Activated T-helper 17 cell treated with anti-CD3 and anti-CD28 coated beads, Interleukin-2, amount 50 U/mL, for 72 hours (primary cell): ENCODE results near the gene TMEM196. TPM values are rescaled to one million over a fixed set of nuclear protein-coding genes. Genes with fewer than 3 reads are reported as not detected.

ENCODE experiments used
- ATAC-seq: fragments of 150-1000 bp; cut with Tn5 transposase; replicated peaks from 2 replicates; pipeline ENCODE4 v1.10.0; 2021; ENCODE audit warnings: mild to moderate bottlenecking, moderate library complexity
- H3K27ac Mint-ChIP-seq: one replicate; pipeline ENCODE4 v1.8.0; 2022; ENCODE audit warnings: mixed read lengths
- H3K27me3 Mint-ChIP-seq: one replicate; pipeline ENCODE4 v1.8.0; 2022; ENCODE audit warnings: mixed read lengths
- H3K36me3 Mint-ChIP-seq: one replicate; pipeline ENCODE4 v1.8.0; 2022; ENCODE audit warnings: low read depth, mild to moderate bottlenecking, mixed read lengths
- H3K4me1 Mint-ChIP-seq: one replicate; pipeline ENCODE4 v1.8.0; 2022; ENCODE audit warnings: mixed read lengths
- H3K4me3 Mint-ChIP-seq: one replicate; pipeline ENCODE4 v1.8.0; 2022; ENCODE audit warnings: mild to moderate bottlenecking, mixed read lengths
- H3K9me3 Mint-ChIP-seq: one replicate; pipeline ENCODE4 v1.8.0; 2022; ENCODE audit warnings: mixed read lengths
- total RNA-seq, 2 donors: library from RNA; stranded (reverse); gene quantifications; one replicate each; pipeline ENCODE4 v1.2.3, GENCODE V29; 2022

TMEM196 gene
- not detected for total RNA-seq

DNA sequence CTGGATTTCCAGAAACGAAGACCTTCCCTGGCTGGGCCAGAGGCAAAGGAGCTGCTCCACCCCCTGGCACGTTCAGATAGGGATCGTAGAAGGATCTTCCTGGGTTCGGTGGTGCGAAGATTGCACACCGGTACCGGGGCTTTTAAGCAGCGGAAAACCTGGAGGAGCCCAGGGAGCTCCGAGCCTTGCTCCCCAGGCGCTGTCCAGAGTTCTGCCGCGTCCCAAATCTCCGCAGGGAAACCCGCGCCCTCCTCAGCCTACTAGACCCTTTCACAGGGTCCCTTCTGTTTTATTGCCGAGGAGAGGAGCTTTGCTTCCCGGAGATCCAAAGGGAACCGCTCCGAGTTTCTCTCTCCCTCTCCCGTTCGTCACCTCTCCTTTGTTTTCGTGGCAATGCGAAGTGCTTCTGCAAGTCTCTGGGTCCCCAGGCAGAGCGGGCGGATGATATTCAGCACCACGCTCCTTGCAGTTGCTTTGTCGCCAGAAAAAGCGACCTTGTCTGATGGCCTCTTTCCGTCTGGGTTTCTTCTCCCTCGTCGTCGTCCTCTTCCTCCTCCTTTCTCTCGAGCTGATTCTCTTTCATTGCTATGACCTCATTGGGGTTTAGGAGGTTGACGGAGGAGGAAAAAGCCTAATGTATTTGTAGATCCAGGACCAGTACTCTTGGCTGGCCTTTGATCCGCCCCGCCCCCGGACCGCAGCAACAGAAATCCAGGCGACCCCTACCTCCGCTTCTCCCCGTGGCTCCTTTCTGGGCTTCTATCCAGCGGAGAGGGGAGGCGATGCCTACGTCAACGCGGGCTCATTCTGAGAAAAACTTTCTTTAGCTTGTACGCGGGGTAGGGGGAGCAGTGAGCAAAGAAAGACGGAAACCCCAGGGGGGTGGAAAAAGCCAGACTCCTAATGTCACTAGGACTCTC is at the start of gene TMEM196:
TMEM196 (minus strand) TSS at position 777 of the 920 bp plus-strand sequence. CDS start 921 bp downstream, outside the sequence.
- Mint-ChIP-seq H3K27ac (no peak within 1 kb of the TSS), H3K9me3 (no peaks in the 10 kb centered on the region), H3K27me3 (peaks cover 50% of the 10 kb centered on the region), H3K4me3 (peak within 1 kb of the TSS; percentile 44), H3K4me1 (peaks cover 9% of the 10 kb centered on the region), H3K36me3 (no peaks in the 10 kb centered on the region)
- ATAC-seq = no peak

DNA sequence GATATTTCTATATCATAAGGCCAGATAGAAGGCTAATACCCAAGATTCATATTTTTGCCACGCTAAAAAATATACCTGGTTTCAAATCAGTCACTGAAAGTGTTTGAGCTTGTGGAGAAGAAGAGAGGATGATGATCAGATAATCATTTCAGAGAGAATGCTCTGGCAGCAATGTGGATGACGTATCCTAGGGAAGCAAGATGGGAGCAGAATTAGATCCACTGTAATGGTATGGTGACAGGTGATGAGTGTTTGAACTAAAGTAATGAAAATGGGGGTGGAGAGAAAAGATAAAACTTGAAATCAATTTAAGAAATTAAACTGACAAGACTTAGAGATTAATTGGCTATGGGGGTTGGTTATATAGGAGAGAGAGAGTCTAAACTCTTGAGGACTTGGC is 42.7 kb upstream of the TMEM196 start:
- ATAC-seq = no peak
- Mint-ChIP-seq H3K27me3 (no peaks in the 10 kb centered on the region), H3K4me1 (no peaks in the 10 kb centered on the region), H3K36me3 (no peaks in the 10 kb centered on the region), H3K4me3 (no peak overlapping the region), H3K27ac (no peak overlapping the region), H3K9me3 (no peaks in the 10 kb centered on the region)

DNA sequence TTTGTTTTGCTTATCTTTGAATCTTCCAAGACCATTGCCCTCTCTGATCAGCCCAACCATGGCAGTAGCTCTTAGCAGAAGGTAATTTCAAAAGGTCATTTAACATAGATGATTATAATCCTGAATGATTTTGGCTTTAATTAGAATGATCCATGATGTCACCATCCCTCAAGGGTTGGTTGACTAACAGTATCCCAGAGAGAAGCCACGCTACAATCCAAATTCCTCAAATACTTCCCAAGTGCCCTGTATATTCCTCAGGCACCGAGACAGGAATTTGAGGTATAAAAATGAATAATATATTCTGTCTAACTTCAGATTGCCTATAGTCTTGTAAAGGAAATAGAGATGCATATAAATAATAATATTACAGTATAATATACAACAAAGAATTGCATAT is 42.1 kb upstream of the TMEM196 start:
- no peak overlapping the region for H3K4me3 Mint-ChIP-seq
- H3K36me3 Mint-ChIP-seq = no peaks in the 10 kb centered on the region
- no peaks in the 10 kb centered on the region for H3K4me1 Mint-ChIP-seq
- H3K9me3 Mint-ChIP-seq = no peaks in the 10 kb centered on the region
- H3K27ac Mint-ChIP-seq = no peak overlapping the region
- H3K27me3 Mint-ChIP-seq = no peaks in the 10 kb centered on the region
- no peak for ATAC-seq

DNA sequence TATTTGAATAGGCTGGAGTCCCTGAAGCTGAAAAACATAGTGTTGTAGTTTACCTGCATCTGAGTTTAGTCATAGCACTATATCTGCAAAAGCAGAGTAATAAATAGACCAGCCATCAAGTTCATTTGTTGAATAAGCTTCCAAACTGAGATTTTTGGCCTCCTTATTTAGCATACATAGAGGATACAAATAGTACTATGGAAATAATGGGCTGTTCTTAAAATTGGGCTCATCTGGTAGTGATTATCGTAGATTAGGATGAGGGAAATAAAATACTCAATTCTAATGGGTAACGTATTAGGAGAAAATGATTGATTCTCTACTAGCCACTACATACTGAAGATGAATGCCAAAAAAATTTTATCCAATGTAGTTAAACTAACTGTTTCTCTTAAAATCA is 41.4 kb upstream of the TMEM196 start:
- Mint-ChIP-seq H3K4me3 (no peak overlapping the region), H3K27ac (no peak overlapping the region), H3K36me3 (no peaks in the 10 kb centered on the region), H3K9me3 (no peaks in the 10 kb centered on the region), H3K27me3 (no peaks in the 10 kb centered on the region), H3K4me1 (no peaks in the 10 kb centered on the region)
- ATAC-seq = no peak

DNA sequence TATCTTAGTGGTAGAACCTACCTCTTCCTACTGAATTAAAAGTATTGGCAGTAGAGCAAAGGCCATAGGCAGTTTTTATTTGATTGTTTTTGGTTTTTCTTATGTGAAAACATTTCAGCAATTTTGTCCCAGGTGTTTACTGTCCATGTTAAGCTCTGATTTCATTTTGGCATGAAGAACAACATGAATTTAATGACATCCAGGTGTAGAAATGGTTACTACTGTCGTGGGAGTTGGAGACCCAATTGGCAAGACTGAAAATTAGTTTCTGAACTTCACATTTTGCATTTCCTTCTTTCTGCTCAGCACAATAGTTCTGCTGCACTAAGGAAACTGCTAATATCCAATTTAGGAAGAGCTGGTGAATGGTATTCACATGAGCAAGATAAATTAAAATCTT is 38.0 kb upstream of the TMEM196 start:
- Mint-ChIP-seq H3K27me3 (peaks cover 7% of the 10 kb centered on the region), H3K27ac (no peak overlapping the region), H3K9me3 (peaks cover 8% of the 10 kb centered on the region), H3K36me3 (no peaks in the 10 kb centered on the region), H3K4me3 (no peak overlapping the region), H3K4me1 (no peaks in the 10 kb centered on the region)
- no peak for ATAC-seq

DNA sequence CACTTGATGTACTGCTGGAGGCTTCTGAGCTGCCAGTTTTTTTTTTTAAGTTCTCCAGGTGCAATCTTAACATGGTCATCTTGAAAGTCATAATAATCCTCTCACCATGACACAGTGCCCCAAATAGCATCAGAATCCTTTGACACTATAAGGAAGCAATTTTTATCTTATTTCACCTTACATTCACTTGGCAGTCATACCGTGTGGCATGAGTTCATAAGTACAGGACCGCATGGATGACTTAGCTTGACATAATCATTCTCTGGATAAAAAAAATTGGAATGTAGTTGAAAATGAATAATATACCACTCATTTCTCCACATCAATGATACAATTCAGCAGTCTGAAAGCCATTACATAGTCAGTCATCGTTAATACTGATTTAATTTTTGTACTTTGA is 25.6 kb upstream of the TMEM196 start:
- Mint-ChIP-seq H3K27me3 (no peaks in the 10 kb centered on the region), H3K4me1 (no peaks in the 10 kb centered on the region), H3K4me3 (no peak overlapping the region), H3K9me3 (no peaks in the 10 kb centered on the region), H3K27ac (no peak overlapping the region), H3K36me3 (no peaks in the 10 kb centered on the region)
- ATAC-seq = no peak

DNA sequence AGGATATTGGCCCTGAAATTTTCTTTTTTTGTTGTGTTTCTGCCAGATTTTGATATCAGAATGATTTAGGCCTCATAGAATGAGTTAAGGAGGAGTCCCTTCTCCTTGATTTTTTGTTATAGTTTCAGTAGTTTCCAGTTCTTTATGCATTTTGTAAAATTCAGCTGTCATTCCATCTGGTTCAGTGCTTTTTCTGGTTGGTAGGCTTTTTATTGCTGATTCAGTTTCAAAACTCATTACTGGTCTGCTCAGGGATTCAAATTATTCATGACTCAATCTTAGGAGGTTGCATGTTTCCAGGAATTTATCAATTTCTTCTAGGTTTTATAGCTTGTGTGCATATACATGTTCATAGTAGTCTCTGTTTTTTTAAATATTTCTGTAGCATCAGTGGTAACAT is 10.1 kb upstream of the TMEM196 start:
- H3K4me3 Mint-ChIP-seq = no peak overlapping the region
- H3K9me3 Mint-ChIP-seq = peaks cover 6% of the 10 kb centered on the region
- H3K27me3 Mint-ChIP-seq = peaks cover 4% of the 10 kb centered on the region
- no peak overlapping the region for H3K27ac Mint-ChIP-seq
- ATAC-seq = no peak
- no peaks in the 10 kb centered on the region for H3K4me1 Mint-ChIP-seq
- no peaks in the 10 kb centered on the region for H3K36me3 Mint-ChIP-seq

DNA sequence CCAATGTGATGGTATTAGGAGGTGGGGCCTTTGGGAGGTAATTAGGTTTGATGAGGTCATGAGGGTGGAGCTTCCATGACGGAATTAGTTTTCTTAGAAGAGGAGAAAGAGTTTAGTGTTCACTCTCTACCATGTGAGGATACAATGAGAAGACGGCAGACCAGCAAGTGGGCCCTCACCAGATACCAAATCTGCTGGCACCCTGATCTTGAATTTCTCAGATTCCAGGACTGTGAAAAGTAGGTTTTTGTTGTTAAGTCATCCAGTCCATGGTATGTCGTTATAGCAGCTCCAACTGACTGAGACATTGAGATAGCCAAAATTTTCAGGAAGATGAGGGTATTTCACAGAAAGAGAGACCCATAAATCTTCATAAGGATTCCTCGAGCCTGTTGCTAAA is 3.6 kb upstream of the TMEM196 start:
- no peak for ATAC-seq
- H3K27ac Mint-ChIP-seq = no peak overlapping the region
- no peak overlapping the region for H3K4me3 Mint-ChIP-seq
- peaks cover 9% of the 10 kb centered on the region for H3K4me1 Mint-ChIP-seq
- H3K27me3 Mint-ChIP-seq = peaks cover 36% of the 10 kb centered on the region
- no peaks in the 10 kb centered on the region for H3K36me3 Mint-ChIP-seq
- H3K9me3 Mint-ChIP-seq = no peaks in the 10 kb centered on the region

DNA sequence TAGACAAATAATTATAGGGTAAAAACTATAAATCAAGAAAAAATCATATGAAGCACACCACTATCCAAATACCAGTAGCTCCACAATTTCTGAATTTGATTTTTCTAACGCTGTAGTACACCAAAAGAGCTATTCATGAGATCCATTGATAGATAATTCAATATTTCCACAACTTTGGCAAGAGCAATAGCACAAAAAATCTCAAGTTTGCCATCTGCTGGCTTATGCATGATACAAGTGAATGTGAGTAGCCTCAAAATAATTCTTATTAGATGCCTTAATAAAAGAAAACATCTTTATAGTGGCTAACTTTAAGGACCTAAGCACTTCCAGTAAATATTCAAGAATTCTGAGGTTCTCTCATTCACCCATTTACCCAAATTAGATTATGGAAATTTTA is 2.2 kb upstream of the TMEM196 start:
- ATAC-seq = no peak
- Mint-ChIP-seq H3K27ac (no peak overlapping the region), H3K27me3 (peaks cover 43% of the 10 kb centered on the region), H3K4me1 (peaks cover 9% of the 10 kb centered on the region), H3K4me3 (no peak overlapping the region), H3K36me3 (no peaks in the 10 kb centered on the region), H3K9me3 (no peaks in the 10 kb centered on the region)

DNA sequence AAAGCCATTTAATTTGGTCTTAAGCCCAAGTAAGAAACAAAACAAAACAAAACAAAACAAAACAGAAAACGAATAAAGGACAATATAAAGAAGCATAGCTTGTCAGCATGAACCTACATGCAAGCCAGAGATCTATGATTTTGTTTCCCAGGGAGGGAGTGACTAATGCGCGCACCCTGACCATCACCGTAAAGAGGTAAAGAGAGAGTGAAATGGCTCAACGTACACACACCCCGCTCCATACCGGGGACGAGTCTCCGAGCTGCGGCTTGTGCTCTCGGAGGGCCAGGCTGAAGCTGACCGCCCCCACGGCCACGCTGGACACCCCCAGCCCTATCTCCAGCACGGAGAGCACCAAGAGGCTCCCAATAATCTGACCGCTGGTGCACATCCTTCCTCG is 1.1 kb downstream of the TMEM196 start:
- Mint-ChIP-seq H3K27me3 (peaks cover 48% of the 10 kb centered on the region), H3K27ac (no peak overlapping the region), H3K4me3 (no peak overlapping the region), H3K36me3 (no peaks in the 10 kb centered on the region), H3K9me3 (no peaks in the 10 kb centered on the region), H3K4me1 (peaks cover 9% of the 10 kb centered on the region)
- ATAC-seq = no peak

DNA sequence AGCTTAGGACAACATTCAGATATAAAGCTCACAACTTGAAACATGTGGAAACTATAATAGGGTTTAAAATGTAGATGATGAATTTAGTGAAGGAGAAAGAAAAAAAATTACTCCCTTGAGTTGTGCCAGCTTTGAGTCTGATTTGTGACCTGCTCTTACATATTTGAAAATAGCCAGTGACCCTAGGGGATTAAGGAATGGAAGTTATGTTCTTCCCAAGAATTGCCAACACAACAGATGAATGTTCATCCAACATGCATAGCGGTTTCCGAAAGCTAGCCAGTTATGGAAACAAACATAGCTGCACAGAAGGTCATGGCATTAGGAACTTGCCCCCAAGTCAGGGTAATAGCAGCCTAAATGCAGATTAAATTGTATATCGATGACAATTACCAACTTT is 10.8 kb downstream of the TMEM196 start:
- Mint-ChIP-seq H3K9me3 (no peaks in the 10 kb centered on the region), H3K4me3 (no peak overlapping the region), H3K27me3 (peaks cover 8% of the 10 kb centered on the region), H3K4me1 (no peaks in the 10 kb centered on the region), H3K27ac (no peak overlapping the region), H3K36me3 (no peaks in the 10 kb centered on the region)
- ATAC-seq = no peak

DNA sequence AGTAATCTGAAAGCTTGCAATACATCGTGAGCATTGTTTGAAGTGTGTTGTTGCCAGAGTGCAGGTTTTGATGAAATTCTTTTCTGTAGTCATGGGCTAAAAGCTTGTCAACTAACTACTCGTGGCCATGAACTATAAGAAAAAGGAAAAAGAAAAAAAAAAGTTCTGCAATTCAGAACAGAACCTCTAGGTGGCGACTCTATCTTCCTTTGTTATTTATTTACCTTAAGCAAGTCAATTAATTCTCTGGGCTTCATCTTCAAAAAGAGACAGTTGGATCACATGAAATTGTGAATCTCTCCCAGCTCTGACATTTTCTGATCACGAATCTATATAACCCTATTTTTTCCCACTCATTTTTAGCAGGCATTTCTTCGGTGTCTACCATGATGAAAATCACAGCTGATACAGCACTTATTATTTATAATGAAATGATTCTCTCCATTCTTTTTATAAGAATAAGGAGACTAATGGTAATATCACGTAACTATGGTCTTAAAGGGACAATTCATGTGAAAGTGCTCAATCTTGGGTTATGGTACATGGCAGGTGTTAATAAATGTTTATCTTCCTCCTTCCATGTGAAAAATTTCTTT is 18.8 kb downstream of the TMEM196 start:
- Mint-ChIP-seq H3K27ac (no peak overlapping the region), H3K36me3 (no peaks in the 10 kb centered on the region), H3K9me3 (no peaks in the 10 kb centered on the region), H3K4me3 (no peak overlapping the region), H3K27me3 (peaks cover 3% of the 10 kb centered on the region), H3K4me1 (no peaks in the 10 kb centered on the region)
- ATAC-seq = no peak

DNA sequence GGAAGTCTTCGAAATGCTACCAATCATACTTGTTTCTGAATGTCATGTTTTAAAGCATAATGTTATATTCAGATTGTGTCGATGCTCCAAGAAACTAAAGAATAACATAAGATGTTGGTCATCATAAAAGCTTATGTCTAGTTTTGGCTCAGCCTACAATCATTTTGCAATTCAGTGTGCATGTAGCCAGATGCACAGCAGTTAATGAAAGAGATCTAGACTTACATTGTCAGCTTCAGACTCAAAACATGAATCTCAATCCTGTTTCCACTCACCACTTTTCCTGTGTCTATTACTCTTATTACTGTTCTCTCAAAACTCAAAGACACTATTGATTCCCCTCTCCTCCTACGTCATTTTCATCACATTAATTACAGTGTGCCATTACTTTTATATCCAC is 21.4 kb downstream of the TMEM196 start:
- Mint-ChIP-seq H3K9me3 (no peaks in the 10 kb centered on the region), H3K27me3 (peaks cover 6% of the 10 kb centered on the region), H3K36me3 (no peaks in the 10 kb centered on the region), H3K4me1 (no peaks in the 10 kb centered on the region), H3K27ac (no peak overlapping the region), H3K4me3 (no peak overlapping the region)
- peak; percentile 11 for ATAC-seq

DNA sequence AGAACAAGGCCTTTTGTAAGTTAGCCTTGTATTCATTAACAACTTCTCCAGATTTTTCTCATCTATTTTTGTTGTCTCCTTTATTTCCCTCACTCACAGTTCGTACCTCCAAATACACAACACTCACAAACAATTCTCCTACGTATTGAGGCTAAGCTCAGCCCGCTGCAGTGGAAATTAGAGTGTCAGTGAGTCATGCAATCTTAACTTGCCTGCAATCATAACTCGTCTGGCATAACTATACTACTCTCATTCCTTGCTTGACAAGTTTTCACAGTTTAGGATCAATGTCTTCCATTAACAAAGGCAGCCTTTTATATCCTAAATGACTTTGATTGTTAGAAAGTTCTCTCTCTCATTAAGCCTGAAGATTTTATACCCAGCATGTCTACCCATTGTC is 23.8 kb downstream of the TMEM196 start:
- no peaks in the 10 kb centered on the region for H3K36me3 Mint-ChIP-seq
- no peak overlapping the region for H3K27ac Mint-ChIP-seq
- H3K9me3 Mint-ChIP-seq = no peaks in the 10 kb centered on the region
- H3K27me3 Mint-ChIP-seq = peaks cover 4% of the 10 kb centered on the region
- H3K4me1 Mint-ChIP-seq = no peaks in the 10 kb centered on the region
- H3K4me3 Mint-ChIP-seq = no peak overlapping the region
- no peak for ATAC-seq

DNA sequence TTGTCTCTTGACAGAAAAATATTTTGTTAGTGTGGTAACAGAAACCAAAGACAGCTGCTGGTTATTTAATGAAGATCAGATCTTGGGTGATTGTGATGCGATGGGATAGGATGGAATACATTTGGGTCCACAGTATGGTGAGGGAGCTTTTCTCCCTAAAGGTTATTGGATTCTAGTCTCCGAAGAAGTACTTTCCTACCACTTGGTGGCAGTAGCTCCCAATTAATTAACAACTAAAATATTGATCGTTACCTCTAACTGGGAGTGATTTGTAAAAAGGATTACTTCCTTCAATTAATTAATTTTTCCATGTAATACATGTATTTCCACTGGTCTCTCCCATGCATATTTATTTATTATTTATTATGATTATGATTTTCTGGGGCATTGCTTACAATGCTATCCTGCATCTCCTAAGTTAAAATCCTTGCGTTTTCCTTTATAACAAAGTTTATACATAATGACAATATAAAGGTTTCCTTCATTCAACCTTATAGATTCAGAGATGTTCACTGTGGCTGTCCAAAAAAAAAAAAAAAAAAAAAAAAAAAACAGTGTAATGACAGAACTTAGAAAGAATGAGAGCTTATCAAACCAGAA is 25.6 kb downstream of the TMEM196 start:
- H3K4me1 Mint-ChIP-seq = no peaks in the 10 kb centered on the region
- no peak overlapping the region for H3K27ac Mint-ChIP-seq
- H3K27me3 Mint-ChIP-seq = peaks cover 4% of the 10 kb centered on the region
- no peak for ATAC-seq
- no peaks in the 10 kb centered on the region for H3K36me3 Mint-ChIP-seq
- no peaks in the 10 kb centered on the region for H3K9me3 Mint-ChIP-seq
- H3K4me3 Mint-ChIP-seq = no peak overlapping the region
